GM12891 (cell line): ENCODE measurements around the gene SHLD1.

ENCODE experiments used
- POLR2A ChIP-seq: IDR thresholded peaks from 2 replicates; pipeline ENCODE4 v1.6.1; 2011; ENCODE audit warnings: low read depth, low read length, control low read depth
- POU2F2 ChIP-seq: IDR thresholded peaks from 2 replicates; pipeline ENCODE4 v1.6.1; 2011; ENCODE audit warnings: low read depth, mild to moderate bottlenecking, control low read depth, low read length, moderate library complexity

DNA sequence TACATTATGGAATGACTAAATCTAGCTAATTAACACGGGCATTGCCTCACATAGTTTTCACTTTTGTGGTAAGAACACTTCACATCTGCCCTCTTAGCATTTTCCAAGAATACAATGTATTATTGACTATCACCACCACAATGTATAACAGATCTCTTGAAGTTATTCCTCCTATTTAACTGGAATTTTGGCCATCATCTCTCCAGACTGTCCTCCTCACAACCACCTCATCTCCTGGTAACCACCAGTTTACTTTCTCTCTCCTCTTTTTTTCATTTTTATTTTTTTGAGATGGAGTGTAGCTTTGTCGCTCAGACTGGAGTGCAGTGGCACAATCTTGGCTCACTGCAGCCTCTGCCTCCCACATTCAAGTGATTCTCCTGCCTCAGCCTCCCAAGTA, 8.2 kb upstream of the SHLD1 start:
- TF ChIP-seq POLR2A (no peak), POU2F2 (no peak)
